WI38 (cell line): ENCODE results near the gene CACNG6.
A peak's percentile ranks its signal among the peaks of the same experiment; 100 is the strongest.

Experiments
- H3K4me3 ChIP-seq: 2 replicates; pipeline ENCODE4 v1.5.1; 2011; ENCODE audit warnings: low read depth, mild to moderate bottlenecking, control low read depth, low read length
- CTCF ChIP-seq: IDR thresholded peaks from 2 replicates; pipeline ENCODE4 v1.5.1; 2012; ENCODE audit warnings: low read depth, mild to moderate bottlenecking, control low read depth, low read length

Gene CACNG6

GRCh38 chr19:53991224-53992113, at the start of gene CACNG6:
TSS of gene CACNG6 (plus strand) at chr19:53991637. CDS start at chr19:53992878, 1,241 bp downstream.
- peak within 1 kb of the TSS; percentile 20; the same call in 1 of the 2 replicates for H3K4me3 ChIP-seq

GRCh38 chr19:53942001-53942786, 49.2 kb upstream of the CACNG6 start:
- TF ChIP-seq CTCF, result no peak

More at GRCh38 chr19:53991224-53992113, at the start of gene CACNG6:
- no peak for TF ChIP-seq CTCF

DNA sequence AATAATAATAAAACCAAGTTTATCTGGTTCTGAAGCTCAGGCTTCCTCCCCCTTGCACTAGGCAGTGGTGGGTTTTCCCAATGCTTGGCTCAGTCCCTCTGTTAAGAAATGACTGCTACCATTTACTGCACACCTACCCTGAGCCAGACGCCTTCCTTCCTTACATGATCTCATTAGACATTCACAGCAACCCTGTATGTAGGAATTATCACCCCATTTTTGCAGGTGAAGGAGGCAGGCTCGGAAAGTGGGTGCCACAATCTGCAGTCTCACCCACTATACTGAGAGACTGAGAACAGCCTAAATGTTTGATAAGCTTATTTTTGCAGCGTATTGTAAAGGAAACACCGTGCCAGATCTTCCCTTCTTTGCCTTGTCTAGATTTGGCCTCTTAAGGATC, 47.0 kb upstream of the CACNG6 start:
- TF ChIP-seq CTCF, result no peak
- no peak overlapping the region for H3K4me3 ChIP-seq

More at GRCh38 chr19:53942001-53942786, 49.2 kb upstream of the CACNG6 start:
- H3K4me3 ChIP-seq, result no peak overlapping the region

- no peak overlapping the region for H3K4me3 ChIP-seq
- no peak for TF ChIP-seq CTCF
These were observed 46.5 kb upstream of the CACNG6 start for GRCh38 chr19:53944933-53945332.

DNA sequence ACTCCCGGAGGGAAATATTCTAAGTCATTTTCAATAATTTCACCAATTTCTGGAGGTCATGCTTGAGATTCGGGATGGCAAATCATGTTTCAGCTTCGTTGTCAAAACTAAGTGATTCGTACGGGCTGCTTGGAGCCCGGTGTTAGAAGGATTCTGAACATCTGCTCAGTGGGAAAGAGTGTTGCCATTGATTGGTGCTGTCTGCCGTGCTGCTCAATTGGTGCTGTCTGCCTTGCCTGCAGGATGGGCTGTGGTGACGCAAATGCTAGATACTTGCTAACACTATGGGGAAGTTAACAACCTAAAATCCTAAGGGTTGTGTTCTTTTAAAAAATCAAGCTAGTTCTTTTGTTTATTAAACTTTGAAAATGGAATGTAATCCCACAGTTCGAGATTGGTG, 46.0 kb upstream of the CACNG6 start:
- no peak overlapping the region for H3K4me3 ChIP-seq
- TF ChIP-seq CTCF, result no peak

- no peak for TF ChIP-seq CTCF
- H3K4me3 ChIP-seq, result no peak overlapping the region
These were observed 45.4 kb upstream of the CACNG6 start for GRCh38 chr19:53945998-53946397.
